Omental fat pad (tissue), 4 donors: ENCODE results near the gene KIAA0753. TPM values are rescaled to one million over a fixed set of nuclear protein-coding genes. Genes with fewer than 3 reads are reported as not detected.

Experiments
- ATAC-seq: fragments of 150-250 bp; one replicate; pipeline ENCODE4 v1.9.1; 2016; ENCODE audit warnings: mild to moderate bottlenecking, moderate library complexity; ENCODE audit not compliant: low FRiP score
- DNase-seq: peaks from one replicate; pipeline ENCODE4 v3.0.0-alpha.2; 2019; ENCODE audit warnings: low spot score
- CTCF ChIP-seq, 3 donors: fragments of 450-650 bp; IDR thresholded peaks; one replicate each; pipeline ENCODE4 v1.5.1; 2016 to 2017; ENCODE audit warnings: antibody characterized with exemption in 3 of 3, mild to moderate bottlenecking in 3 of 3, moderate library complexity in 2 of 3
- total RNA-seq, 4 donors: library from RNA; depleted of rRNA; stranded (reverse); fragments of >200 nt; gene quantifications; one replicate each; pipeline ENCODE4 v1.1.0, GENCODE V29; 2016

The KIAA0753 gene
- total RNA-seq, 4 donors from 2014 or later = 9.5 to 11.8 (median 11.1) TPM

DNA sequence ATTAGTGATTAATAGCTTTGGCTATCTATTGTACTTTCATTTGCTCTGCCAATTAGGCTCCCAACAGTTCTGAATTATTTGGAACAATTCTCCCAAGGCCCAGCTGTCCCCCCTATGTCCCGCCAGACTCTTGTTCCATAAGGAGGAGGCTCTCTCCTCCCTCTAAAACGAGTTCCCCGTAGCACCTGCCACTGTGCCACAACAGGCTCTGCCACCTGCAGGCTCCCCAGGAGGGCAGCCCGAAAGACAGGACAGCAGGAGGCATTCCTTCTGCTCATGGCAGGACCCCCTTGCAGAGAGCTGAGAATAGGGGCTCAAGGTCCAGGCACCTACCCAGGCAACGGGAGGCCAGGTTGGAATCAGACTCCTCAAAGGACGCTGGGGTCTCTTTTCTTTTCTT is 93.2 kb downstream of the KIAA0753 start:
- ATAC-seq (no peak), DNase-seq (no peak)
- no peak for TF ChIP-seq CTCF (IDR thresholded peaks at IDR 0.05)

DNA sequence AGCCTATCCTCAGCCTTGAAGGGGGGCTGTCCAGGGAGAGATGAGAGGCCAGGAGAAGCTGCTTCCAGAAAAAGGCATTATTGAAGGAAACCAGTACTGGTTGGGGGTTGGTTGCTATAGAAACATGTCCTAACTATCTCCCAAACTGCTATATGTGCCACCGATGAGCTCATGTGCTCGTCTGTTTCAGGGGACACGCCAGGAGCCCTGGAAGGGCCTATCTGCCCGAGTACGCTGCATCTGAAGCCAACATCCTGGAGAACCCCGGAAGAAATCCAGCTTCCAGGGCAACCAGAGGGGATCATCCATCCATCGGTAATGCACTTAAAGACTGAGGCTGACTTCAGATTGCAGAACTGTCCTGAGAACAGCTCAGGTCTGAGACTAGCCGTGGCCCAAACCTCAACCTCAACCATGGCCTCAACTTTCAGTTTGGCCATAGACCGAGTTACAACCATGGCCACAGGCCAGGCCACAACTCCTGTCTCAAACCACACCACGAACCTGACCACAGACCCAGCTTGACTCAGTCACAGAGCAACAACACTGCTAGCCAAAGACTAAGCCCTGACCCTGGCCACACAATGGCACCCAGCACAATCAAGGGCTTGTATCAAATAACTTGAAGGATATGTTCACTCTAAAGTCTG is 94.3 kb downstream of the KIAA0753 start:
- ATAC-seq (no peak), DNase-seq (no peak)
- TF ChIP-seq CTCF (IDR thresholded peaks at IDR 0.05) = no peak

DNA sequence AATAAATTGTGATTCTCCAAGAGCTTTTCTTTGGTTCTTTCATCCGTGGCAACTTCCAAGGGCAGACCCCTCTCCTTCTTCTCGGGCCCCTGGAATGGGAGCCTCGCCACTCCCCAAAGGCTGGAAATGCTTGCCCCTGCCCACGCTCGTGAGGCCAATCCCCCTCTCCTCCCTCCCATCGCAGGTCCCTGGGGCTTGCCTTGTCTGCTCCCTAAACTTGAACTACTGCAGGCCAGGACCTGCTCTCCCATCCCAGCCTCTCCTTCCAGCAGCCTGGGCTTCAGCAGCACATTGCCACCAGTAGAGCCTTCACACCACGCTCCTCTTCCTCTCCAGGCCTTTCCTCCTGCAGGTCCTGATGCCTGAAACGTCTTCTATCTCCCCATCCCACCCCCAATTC is 95.2 kb downstream of the KIAA0753 start:
- DNase-seq = no peak
- TF ChIP-seq CTCF (IDR thresholded peaks at IDR 0.05) = no peak
- ATAC-seq = no peak

DNA sequence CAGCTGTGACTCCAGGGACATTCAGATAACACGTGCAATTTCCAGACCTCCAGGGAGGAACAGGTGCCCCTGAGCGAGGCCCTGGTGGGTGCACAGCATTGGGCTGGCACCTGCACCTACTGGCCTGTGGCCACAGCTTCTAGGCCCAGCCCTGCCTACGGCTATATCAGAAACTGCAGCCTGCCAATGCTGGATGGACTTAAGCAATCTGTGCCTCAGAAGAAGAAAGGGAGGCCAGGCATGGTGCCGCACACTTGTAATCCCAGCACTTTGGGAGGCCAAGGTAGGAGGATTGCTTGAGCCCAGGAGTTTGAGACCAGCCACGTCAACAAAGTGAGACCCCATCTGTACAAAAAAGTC is 96.5 kb downstream of the KIAA0753 start:
- ATAC-seq = no peak

DNA sequence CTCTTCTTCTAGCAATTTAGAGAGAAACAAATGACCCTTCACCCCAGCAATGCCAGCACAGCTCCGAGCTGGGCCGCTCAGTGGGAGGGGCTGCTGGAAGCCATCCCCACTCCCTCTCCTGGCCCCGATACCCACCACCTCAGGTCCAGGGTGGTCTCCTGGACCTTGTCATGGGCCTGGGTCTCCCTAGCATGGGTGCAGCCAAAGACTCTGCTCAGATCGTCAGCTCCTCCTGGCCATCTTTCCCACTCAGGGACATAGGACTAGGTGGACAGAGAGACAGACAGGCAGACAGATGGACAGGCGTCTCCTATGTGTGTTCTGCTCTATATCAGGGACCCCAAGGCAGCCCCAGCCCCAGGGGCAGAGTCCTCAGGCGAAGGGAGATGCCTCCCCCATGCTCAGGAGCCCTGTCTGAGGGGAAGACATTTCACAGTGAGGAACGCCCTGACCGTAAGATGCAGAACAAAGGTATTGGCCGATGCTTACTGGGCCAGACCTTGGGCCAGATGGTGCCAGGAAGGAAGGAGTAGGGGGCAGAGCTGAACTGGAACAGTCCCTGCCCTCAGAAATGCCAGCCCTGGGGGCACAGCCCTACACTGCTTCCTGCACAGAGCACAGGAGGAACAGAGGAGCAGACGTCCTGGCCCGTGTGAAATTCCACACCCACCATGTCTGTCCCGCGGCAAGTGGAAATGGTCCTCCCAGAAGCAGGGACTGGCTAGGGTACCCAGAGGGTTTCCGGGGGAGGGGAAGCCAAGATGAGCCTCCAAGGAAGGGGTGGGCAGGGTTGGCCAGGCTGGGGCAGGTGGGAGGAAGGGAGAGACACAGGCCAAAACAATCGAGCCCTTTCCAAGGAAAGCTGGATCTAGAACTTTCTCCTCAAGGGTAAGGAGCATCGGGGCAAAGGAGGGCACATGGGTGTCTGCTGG is 97.2 kb downstream of the KIAA0753 start:
- DNase-seq (no peak), ATAC-seq (no peak)
- TF ChIP-seq CTCF (IDR thresholded peaks at IDR 0.05) = no peak

More for the DNA sequence above, 96.5 kb downstream of the KIAA0753 start:
- no peak for DNase-seq
- no peak for TF ChIP-seq CTCF (IDR thresholded peaks at IDR 0.05)

GRCh38 chr17:6542577-6542976 is 97.9 kb downstream of the KIAA0753 start:
- DNase-seq (no peak), ATAC-seq (no peak)
- no peak for TF ChIP-seq CTCF (IDR thresholded peaks at IDR 0.05)
